ENCODE measurements around the gene DUT.

DNA sequence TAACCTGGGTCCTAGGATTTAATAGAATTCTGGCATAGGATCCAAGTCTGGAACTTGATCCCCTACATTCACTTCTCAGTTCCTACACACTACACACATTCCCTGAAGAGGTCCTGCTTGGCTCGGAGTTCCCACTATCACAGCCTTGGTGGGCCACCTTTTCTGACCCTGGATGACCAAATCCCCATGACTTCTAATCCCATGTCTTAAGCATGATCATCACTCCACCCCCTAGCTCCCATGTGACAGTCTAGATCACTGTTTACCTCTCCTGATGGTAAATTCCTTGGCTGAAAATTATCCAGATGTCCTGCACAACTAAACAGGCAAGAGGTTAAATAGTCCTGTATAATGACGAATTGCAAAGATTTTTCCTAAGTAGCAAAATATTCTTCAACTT is 40.3 kb downstream of the DUT start:
- TF ChIP-seq, protein P1, sequence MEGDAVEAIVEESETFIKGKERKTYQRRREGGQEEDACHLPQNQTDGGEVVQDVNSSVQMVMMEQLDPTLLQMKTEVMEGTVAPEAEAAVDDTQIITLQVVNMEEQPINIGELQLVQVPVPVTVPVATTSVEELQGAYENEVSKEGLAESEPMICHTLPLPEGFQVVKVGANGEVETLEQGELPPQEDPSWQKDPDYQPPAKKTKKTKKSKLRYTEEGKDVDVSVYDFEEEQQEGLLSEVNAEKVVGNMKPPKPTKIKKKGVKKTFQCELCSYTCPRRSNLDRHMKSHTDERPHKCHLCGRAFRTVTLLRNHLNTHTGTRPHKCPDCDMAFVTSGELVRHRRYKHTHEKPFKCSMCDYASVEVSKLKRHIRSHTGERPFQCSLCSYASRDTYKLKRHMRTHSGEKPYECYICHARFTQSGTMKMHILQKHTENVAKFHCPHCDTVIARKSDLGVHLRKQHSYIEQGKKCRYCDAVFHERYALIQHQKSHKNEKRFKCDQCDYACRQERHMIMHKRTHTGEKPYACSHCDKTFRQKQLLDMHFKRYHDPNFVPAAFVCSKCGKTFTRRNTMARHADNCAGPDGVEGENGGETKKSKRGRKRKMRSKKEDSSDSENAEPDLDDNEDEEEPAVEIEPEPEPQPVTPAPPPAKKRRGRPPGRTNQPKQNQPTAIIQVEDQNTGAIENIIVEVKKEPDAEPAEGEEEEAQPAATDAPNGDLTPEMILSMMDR (IDR thresholded peaks at IDR 0.05) = no peak
- TF ChIP-seq POLR2A (IDR thresholded peaks at IDR 0.05) = no peak
